GM12878 (cell line): ENCODE results near the gene OR1F1. TPM values are rescaled to one million over a fixed set of nuclear protein-coding genes. Genes with fewer than 3 reads are reported as not detected.

Source experiments
- ATAC-seq: fragments of 200-7000 bp; cut with Tn5 transposase; 3 replicates; pipeline ENCODE4 v1.9.1; 2020; ENCODE audit warnings: mild to moderate bottlenecking, moderate library complexity
- BruUV-seq: library from RNA; stranded (reverse); fragments of 400-500 nt; replicated peaks from 2 replicates; lab custom pipeline; 2021; lab: Mats Ljungman, UMichigan
- CTCF ChIA-PET: fragments of 300-600 bp; sonication (Branson Sonifier 250); formaldehyde crosslinking; extraction: SDS; loops from one replicate; lab custom pipeline; 2021; ENCODE audit warnings: inconsistent platforms; lab: Yijun Ruan, JAX
- POLR2A ChIA-PET: fragments of 350-600 bp; formaldehyde crosslinking; extraction: SDS; loops from one replicate; lab custom pipeline; 2021; ENCODE audit warnings: inconsistent platforms; lab: Charles Lee
- RAD21 ChIA-PET: fragments of 300-600 bp; sonication (Branson Sonifier 250); formaldehyde crosslinking; loops from one replicate; lab custom pipeline; 2023; ENCODE audit warnings: antibody characterized with exemption; ENCODE audit not compliant: unreplicated experiment; lab: Charles Lee
- SMC1A ChIA-PET: fragments of 300-600 bp; sonication (Branson Sonifier 250); formaldehyde crosslinking; loops from one replicate; lab custom pipeline; 2023; ENCODE audit not compliant: unreplicated experiment, uncharacterized antibody; lab: Charles Lee
- DNase-seq: peaks from one replicate; pipeline ENCODE4 v3.0.0-alpha.2; 2011; ENCODE audit warnings: low read depth, low spot score
- FAIRE-seq: peaks from 3 replicates; lab custom pipeline; 2011; peaks lifted over from hg19 to GRCh38; lab: Jason Lieb, UNC
- H2AFZ ChIP-seq: 2 replicates; pipeline ENCODE4 v1.6.0; 2011; ENCODE audit warnings: low read depth, low read length, control low read depth; ENCODE audit not compliant: control insufficient read depth
- H3K27ac ChIP-seq: 2 replicates; pipeline ENCODE4 v1.5.1; 2011; ENCODE audit warnings: control low read depth; ENCODE audit not compliant: control insufficient read depth, insufficient read depth
- H3K27me3 ChIP-seq, 2 experiments: replicated peaks in 1 of 2; 2 replicates each; pipeline versions ENCODE4 v1.6.0 to v1.6.1; 2011; ENCODE audit warnings: low read length in 1 of 2; ENCODE audit not compliant: control insufficient read depth in 2 of 2, insufficient read depth in 2 of 2
- H3K36me3 ChIP-seq, 2 experiments: 2 replicates each; pipeline ENCODE4 v1.5.1; 2011; ENCODE audit warnings: low read length in 1 of 2; ENCODE audit not compliant: control insufficient read depth in 2 of 2, insufficient read depth in 2 of 2
- H3K4me1 ChIP-seq: 2 replicates; pipeline ENCODE4 v1.6.1; 2011; ENCODE audit warnings: mild to moderate bottlenecking, low read length, moderate library complexity, mixed read lengths; ENCODE audit not compliant: control insufficient read depth, insufficient read depth
- H3K4me2 ChIP-seq: 2 replicates; pipeline ENCODE4 v1.6.0; 2011; ENCODE audit warnings: control low read depth; ENCODE audit not compliant: control insufficient read depth, insufficient read depth
- H3K4me3 ChIP-seq: fragments of 200-600 bp; sonication (generic); 2 replicates; pipeline ENCODE4 v1.5.1; 2016
- H3K79me2 ChIP-seq: 2 replicates; pipeline ENCODE4 v1.6.0; 2011; ENCODE audit warnings: low read length; ENCODE audit not compliant: control insufficient read depth, insufficient read depth
- H3K9ac ChIP-seq: 2 replicates; pipeline ENCODE4 v1.8.0; 2011; ENCODE audit warnings: low read length, control low read depth, mixed read lengths; ENCODE audit not compliant: control insufficient read depth, insufficient read depth
- H3K9me3 ChIP-seq: replicated peaks from 3 replicates; pipeline ENCODE4 v1.5.1; 2011; ENCODE audit warnings: mild to moderate bottlenecking, low read length; ENCODE audit not compliant: control insufficient read depth, insufficient read depth
- H4K20me1 ChIP-seq: 2 replicates; pipeline ENCODE4 v1.6.0; 2011; ENCODE audit not compliant: control insufficient read depth, insufficient read depth
- CTCF ChIP-seq, 3 experiments: IDR thresholded peaks in 2 of 3; conservative IDR thresholded peaks in 1 of 3; 2 replicates each; pipeline ENCODE4 v1.5.1; 2011; ENCODE audit warnings: low read depth in 3 of 3, low read length in 3 of 3, mild to moderate bottlenecking in 3 of 3, control low read depth in 2 of 3, moderate library complexity in 2 of 3, inconsistent platforms in 1 of 3, mixed read lengths in 1 of 3; ENCODE audit not compliant: control insufficient read depth in 2 of 3, insufficient read depth in 1 of 3; ENCODE audit errors: extremely low read depth in 1 of 3
- PKNOX1 ChIP-seq: fragments of 450-650 bp; IDR thresholded peaks from 2 replicates; pipeline ENCODE4 v1.6.1; 2016; ENCODE audit warnings: mild to moderate bottlenecking
- RELB ChIP-seq: fragments of 450-650 bp; IDR thresholded peaks from 2 replicates; pipeline ENCODE4 v1.6.1; 2017; ENCODE audit warnings: low read depth, mild to moderate bottlenecking, moderate library complexity
- SPI1 ChIP-seq: IDR thresholded peaks from 2 replicates; pipeline ENCODE4 v1.6.1; 2011; ENCODE audit warnings: low read depth, mild to moderate bottlenecking, low read length, moderate library complexity, borderline replicate concordance; ENCODE audit not compliant: insufficient read depth
- SUPT20H ChIP-seq: IDR thresholded peaks from 2 replicates; pipeline ENCODE4 v1.6.1; 2011; ENCODE audit warnings: low read depth, mild to moderate bottlenecking, low read length, moderate library complexity, borderline replicate concordance; ENCODE audit not compliant: control insufficient read depth
- SUZ12 ChIP-seq: fragments of 200-600 bp; sonication (generic); IDR thresholded peaks from one replicate; pipeline ENCODE4 v1.6.1; 2018; ENCODE audit warnings: antibody characterized with exemption, mild to moderate bottlenecking; ENCODE audit not compliant: unreplicated experiment
- WGBS: methylation state at CpG from one replicate; pipeline ENCODE4 v1.1.6; 2016; ENCODE audit warnings: low lambda C conversion rate; ENCODE audit not compliant: insufficient replicate concordance, insufficient coverage; ENCODE audit errors: missing lambda C conversion rate; 5-methylcytosine and 5-hydroxymethylcytosine counted together
- in situ Hi-C: fragments of 300-500 bp; cut with MboI; formaldehyde crosslinking; loops from 9 replicates; pipeline ENCODE4 v1.14.3; 2018; ENCODE audit warnings: mixed read lengths
- intact Hi-C: fragments of 100-400 bp; cut with micrococcal nuclease; formaldehyde crosslinking; loops from one replicate; pipeline ENCODE4 v1.14.2; 2022; ENCODE audit not compliant: unreplicated experiment
- polyA plus RNA-seq, 11 experiments: library from polyadenylated mRNA; depleted of rRNA in 4 of 11; unstranded in 6 of 11; stranded (reverse) in 5 of 11; fragments of >200 nt; fragmentation: Nextera tagmentation in 4 of 11; fragmentation: Illumina TruSeq in 1 of 11; extraction: Ambion mirVana in 4 of 11; extraction: Trizol in 1 of 11; gene quantifications; 1 replicate in 1 of 11; 2 replicates in 10 of 11; pipeline versions ENCODE4 v1.2.1 to v1.2.3, GENCODE V29; 2011 to 2016; ENCODE audit warnings: inconsistent platforms in 2 of 11, missing spikeins in 2 of 11, low read depth in 1 of 11
- total RNA-seq, 4 experiments: library from RNA; depleted of rRNA in 3 of 4; stranded (reverse); fragments of >200 nt in 3 of 4; fragmentation: Illumina TruSeq in 1 of 4; extraction: Trizol in 1 of 4; gene quantifications; 2 replicates each; pipeline versions ENCODE4 v1.2.1 to v1.2.3, GENCODE V29; 2013 to 2021

Gene OR1F1
- total and polyA plus RNA-seq, 10 of the 15 experiments (the other 5 are each of a cell fraction or from before 2014, with no cell fraction given): 0.10 to 0.14 (median 0.12) TPM; not detected in 7

GRCh38 chr16:3216263-3216640 lies 28.2 kb downstream of the OR1F1 start:
- no peaks in the 10 kb centered on the region for H3K79me2 ChIP-seq
- SMC1A ChIA-PET: interaction anchor here (0.6 kb wide), 1 partner anchor 1845 kb away, joined by 3 read pairs; no protein-coding TSS in a partner anchor
- intact Hi-C loops (no loop called here), in situ Hi-C loops (no loop called here)
- ATAC-seq (no peak), DNase-seq (no peak), FAIRE-seq (no peak)
- no peaks in the 10 kb centered on the region for H3K27me3 ChIP-seq
- H3K27ac ChIP-seq: no peak overlapping the region
- no peak overlapping the region for H3K4me2 ChIP-seq
- no peak overlapping the region for H3K4me3 ChIP-seq
- TF ChIP-seq SUZ12 (no peak), PKNOX1 (no peak), RELB (no peak), SUPT20H (no peak), SPI1 (no peak), CTCF (IDR thresholded peaks at IDR 0.05 in 2 of 3, conservative IDR thresholded peaks at IDR 0.05 in 1 of 3; ENCODE audit: control insufficient read depth in 2 of 3, extremely low read depth in 1 of 3, insufficient read depth in 1 of 3, low read depth in 3 of 3, low read length in 3 of 3) (no peak)
- no peaks in the 10 kb centered on the region for H4K20me1 ChIP-seq
- no peak overlapping the region for H3K9ac ChIP-seq
- WGBS: 2% methylated on average over 3 of the region's 3 CpGs
- peaks cover 4% of the 10 kb centered on the region for H3K4me1 ChIP-seq
- CTCF ChIA-PET: no interaction called here
- BruUV-seq: no TSS peak
- POLR2A ChIA-PET: no interaction called here
- no peaks in the 10 kb centered on the region for H3K36me3 ChIP-seq
- no peaks in the 10 kb centered on the region; the same call in 2 of the 3 replicates for H3K9me3 ChIP-seq
- H2AFZ ChIP-seq: no peak overlapping the region
- RAD21 ChIA-PET: no interaction called here
